ENCODE data around the gene ZNF488. TPM values are rescaled to one million over a fixed set of nuclear protein-coding genes. Genes with fewer than 3 reads are reported as not detected.
A peak's percentile ranks its signal among the peaks of the same experiment; 100 is the strongest.
"Not testable (repeated sequence)": the region's sequence is repeated elsewhere in the genome, so short reads cannot be mapped to it uniquely, and the experiment has no call there.

ZNF488 gene
- polyA plus RNA-seq, 1 experiment: 0.15 TPM

DNA sequence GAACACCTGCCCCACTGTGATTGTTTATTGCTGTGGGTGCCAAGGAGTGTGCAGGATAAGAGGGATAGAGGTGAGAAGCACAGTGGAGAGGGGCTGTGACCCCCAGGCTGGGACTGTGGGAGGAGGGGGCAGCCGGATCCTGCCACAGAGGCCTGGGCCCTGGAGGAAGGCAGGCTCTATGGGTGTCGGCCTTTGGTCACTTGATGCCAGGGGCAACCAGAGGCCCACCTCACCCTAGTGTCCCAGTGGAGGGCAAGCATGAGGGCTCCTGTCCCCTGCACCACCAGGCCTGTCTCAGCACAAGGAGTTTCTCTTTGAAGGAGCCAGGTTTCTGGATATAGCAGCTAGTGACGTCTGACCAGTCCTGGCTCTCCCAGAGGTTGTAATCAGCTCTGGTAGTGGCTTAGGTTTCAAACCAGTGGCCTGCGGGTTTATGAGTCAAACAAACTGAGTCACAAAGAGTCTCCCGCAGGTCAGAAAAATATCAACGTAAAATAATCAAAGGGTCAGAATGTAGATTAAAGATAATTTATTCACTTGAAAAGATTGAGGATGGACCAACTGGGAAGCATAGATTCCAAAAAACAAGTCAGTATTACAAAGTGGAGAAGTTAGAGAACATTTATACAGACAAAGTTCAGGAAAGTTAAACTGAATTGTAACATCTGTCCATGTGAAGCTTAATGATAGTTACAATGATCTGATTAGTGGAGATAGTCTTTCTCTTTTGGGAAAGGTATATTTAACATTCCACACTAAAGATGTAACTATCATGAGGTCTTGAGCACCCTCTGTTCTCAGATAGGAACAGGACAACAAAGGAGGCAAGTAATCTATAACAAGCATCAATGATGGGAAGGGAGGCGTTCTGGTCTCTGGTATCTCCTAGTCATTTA is 37.2 kb upstream of the ZNF488 start:
- peak; percentile 37 for DNase-seq (ENCODE audit: low read depth)
- H3K4me3 ChIP-seq (ENCODE audit: low read depth, low read length): no peak overlapping the region
- CTCF ChIA-PET: no interaction called here
- 0 out of 2 replicates have a peak, but pooled peaks cover 2% of the 10 kb centered on the region for H3K27me3 ChIP-seq (ENCODE audit: control insufficient read depth, insufficient read depth, low read length)
- no peaks in the 10 kb centered on the region for H3K36me3 ChIP-seq (ENCODE audit: control insufficient read depth, insufficient read depth, low read length)
- POLR2A ChIA-PET: no interaction called here
- TF ChIP-seq, protein P1, sequence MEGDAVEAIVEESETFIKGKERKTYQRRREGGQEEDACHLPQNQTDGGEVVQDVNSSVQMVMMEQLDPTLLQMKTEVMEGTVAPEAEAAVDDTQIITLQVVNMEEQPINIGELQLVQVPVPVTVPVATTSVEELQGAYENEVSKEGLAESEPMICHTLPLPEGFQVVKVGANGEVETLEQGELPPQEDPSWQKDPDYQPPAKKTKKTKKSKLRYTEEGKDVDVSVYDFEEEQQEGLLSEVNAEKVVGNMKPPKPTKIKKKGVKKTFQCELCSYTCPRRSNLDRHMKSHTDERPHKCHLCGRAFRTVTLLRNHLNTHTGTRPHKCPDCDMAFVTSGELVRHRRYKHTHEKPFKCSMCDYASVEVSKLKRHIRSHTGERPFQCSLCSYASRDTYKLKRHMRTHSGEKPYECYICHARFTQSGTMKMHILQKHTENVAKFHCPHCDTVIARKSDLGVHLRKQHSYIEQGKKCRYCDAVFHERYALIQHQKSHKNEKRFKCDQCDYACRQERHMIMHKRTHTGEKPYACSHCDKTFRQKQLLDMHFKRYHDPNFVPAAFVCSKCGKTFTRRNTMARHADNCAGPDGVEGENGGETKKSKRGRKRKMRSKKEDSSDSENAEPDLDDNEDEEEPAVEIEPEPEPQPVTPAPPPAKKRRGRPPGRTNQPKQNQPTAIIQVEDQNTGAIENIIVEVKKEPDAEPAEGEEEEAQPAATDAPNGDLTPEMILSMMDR (IDR thresholded peaks at IDR 0.05; ENCODE audit: insufficient read depth, low read depth, low read length): no peak

DNA sequence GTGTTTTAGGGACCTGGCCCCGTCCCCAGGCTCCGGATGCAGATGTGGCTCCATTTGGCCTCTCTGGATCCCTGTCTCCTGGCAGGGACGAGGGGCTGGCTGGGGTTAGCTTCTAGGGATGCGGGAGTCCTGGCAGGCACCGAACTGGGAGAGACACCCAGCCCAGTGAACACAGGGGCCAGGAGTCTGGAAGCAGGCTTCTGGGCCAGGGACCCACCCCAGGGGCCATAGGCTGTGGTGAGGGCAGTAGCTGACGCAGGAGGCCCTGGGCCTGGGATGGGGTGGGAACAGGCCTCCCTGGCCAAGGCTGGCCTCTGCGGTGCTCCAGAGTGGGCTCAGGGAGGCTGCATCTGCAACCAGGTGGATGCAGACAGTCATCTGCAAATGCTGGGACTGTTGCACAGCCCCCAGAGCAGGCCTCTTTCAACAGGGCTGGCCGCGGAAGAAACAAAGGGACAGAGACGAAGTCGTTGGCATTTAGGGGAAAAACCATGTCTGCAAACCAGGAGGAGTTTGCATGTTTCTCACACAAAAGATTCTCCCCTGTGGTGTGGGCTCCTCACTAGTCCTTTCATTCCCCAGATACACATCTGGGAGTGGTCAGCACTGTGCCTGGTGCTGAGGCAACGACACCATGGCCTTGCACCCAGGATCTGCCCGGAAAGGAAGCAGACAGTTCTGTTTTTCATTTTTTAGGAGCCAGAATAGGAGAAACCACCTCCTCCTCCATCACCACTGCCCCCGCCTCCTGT is 36.4 kb upstream of the ZNF488 start:
- DNase-seq (ENCODE audit: low read depth): no peak
- no peaks in the 10 kb centered on the region for H3K36me3 ChIP-seq (ENCODE audit: control insufficient read depth, insufficient read depth, low read length)
- no peak overlapping the region for H3K4me3 ChIP-seq (ENCODE audit: low read depth, low read length)
- TF ChIP-seq, protein P1 (IDR thresholded peaks at IDR 0.05; ENCODE audit: insufficient read depth, low read depth, low read length): no peak
- peaks cover 2% of the 10 kb centered on the region; the same call in 1 of the 2 replicates for H3K27me3 ChIP-seq (ENCODE audit: control insufficient read depth, insufficient read depth, low read length)
- POLR2A ChIA-PET: no interaction called here
- CTCF ChIA-PET: no interaction called here

DNA sequence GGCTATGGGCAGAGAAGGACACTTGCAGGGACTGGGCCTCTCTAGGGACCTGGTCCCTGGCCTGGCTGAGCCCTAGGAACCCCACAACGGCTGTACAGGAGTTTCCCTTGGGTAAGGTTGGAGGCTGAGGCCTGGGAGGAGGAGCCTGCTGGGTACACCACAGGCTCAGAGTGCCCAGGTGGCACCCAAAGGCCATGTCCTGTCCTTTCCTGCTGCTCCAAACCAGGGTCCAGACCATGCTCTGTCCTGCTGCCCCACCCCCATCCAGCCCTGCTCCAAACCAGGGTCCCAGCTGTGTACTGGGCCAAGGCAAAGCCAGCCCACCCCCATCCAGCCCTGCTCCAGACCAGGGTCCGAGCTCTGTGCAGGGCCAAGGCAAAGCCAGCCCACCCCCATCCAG is 35.3 kb upstream of the ZNF488 start:
- ChIA-PET CTCF (no interaction called here), POLR2A (no interaction called here)
- Histone ChIP-seq H3K27me3 (ENCODE audit: control insufficient read depth, insufficient read depth, low read length) (peaks cover 2% of the 10 kb centered on the region; the same call in 1 of the 2 replicates), H3K4me3 (ENCODE audit: low read depth, low read length) (no peak overlapping the region), H3K36me3 (ENCODE audit: control insufficient read depth, insufficient read depth, low read length) (no peaks in the 10 kb centered on the region)
- TF ChIP-seq, protein P1 (IDR thresholded peaks at IDR 0.05; ENCODE audit: insufficient read depth, low read depth, low read length): no peak
- no peak for DNase-seq (ENCODE audit: low read depth)

DNA sequence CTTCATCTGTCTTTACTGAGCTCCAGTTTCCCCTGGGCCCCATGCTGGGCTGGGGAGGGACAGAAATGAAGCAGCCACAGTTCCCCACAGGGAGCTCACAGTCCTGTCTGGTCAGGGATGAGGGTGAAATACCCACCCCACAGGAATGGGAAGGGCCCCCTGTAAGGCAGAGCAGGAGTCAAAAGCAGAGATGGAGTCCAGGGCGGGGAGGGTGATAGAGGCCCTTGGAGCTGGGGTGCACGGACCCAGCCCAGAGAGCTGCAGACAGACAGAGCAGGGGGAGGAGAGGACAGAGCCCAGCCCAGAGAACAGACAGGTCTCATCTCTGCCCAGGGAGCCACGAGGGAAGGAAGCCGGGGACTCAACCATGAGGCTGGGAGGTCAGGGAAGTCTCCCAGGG is 34.9 kb upstream of the ZNF488 start:
- peaks cover 2% of the 10 kb centered on the region; the same call in 1 of the 2 replicates for H3K27me3 ChIP-seq (ENCODE audit: control insufficient read depth, insufficient read depth, low read length)
- CTCF ChIA-PET: no interaction called here

DNA sequence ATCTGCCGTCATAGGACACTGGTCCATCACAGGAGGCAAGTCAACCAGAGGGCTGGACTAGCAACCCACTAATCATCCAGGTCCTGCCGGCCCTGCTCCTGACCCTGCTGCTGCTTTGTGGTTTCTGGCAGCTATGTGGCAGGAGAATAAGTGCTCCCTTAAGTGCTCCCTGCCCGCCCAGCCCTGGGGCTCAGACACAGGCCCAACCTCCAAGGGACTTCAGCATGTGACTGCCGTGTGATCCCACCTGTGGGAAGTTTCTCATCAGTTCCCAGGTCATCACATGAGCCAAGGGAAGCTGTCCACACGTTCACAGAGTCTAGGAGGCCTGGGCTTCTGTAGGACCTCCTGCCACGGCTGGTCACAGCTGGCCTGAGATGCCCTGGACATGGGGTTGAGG is 34.2 kb upstream of the ZNF488 start:
- DNase-seq (ENCODE audit: low read depth): no peak
- Histone ChIP-seq H3K27me3 (ENCODE audit: control insufficient read depth, insufficient read depth, low read length) (peaks cover 2% of the 10 kb centered on the region; the same call in 1 of the 2 replicates), H3K36me3 (ENCODE audit: control insufficient read depth, insufficient read depth, low read length) (no peaks in the 10 kb centered on the region), H3K4me3 (ENCODE audit: low read depth, low read length) (no peak overlapping the region)
- CTCF ChIA-PET: no interaction called here
- TF ChIP-seq, protein P1 (IDR thresholded peaks at IDR 0.05; ENCODE audit: insufficient read depth, low read depth, low read length): no peak
- POLR2A ChIA-PET: no interaction called here

More for the DNA sequence above, 34.9 kb upstream of the ZNF488 start:
- POLR2A ChIA-PET: no interaction called here
- Histone ChIP-seq H3K4me3 (ENCODE audit: low read depth, low read length) (no peak overlapping the region), H3K36me3 (ENCODE audit: control insufficient read depth, insufficient read depth, low read length) (no peaks in the 10 kb centered on the region)
- TF ChIP-seq, protein P1 (IDR thresholded peaks at IDR 0.05; ENCODE audit: insufficient read depth, low read depth, low read length): no peak
- no peak for DNase-seq (ENCODE audit: low read depth)

DNA sequence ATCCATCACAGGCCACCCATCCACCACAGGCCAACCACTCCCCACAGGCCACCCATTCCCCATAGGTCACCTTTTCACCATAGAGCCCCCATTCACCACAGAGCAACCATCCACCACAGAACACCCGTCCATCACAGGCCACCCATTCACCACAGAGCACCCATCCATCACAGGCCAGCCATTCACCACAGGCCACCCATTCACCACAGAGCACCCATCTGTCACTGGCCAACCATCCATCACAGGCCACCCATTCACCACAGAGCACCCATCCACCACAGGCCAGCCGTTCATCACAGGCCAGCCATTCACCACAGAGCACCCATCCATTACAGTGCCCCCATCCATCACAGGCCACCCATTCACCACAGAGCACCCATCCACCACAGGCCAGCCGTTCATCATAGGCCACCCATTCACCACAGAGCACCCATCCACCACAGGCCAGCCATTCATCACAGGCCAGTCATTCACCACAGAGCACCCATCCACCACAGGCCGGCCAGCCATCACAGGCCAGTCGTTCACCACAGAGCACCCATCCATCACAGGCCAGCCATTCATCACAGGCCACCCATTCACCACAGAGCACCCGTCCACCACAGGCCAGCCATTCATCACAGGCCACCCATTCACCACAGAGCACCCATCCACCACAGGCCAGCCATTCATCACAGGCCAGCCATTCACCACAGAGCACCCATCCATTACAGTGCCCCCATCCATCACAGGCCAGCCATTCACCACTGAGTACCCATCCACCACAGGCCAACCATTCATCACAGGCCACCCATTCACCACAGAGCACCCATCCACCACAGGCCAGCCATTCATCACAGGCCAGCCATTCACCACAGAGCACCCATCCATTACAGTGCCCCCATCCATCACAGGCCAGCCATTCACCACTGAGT is 32.5 kb upstream of the ZNF488 start:
- H3K27me3 ChIP-seq (ENCODE audit: control insufficient read depth, insufficient read depth, low read length); H3K36me3 ChIP-seq (ENCODE audit: control insufficient read depth, insufficient read depth, low read length); DNase-seq (ENCODE audit: low read depth); CTCF ChIA-PET; POLR2A ChIA-PET; H3K4me3 ChIP-seq (ENCODE audit: low read depth, low read length): not testable (repeated sequence)
